Kidney glomerular epithelial cell (primary cell): ENCODE results near the gene LMOD1.
"Not testable (repeated sequence)": the region's sequence is repeated elsewhere in the genome, so short reads cannot be mapped to it uniquely, and the experiment has no call there.

Experiments
- DNase-seq: peaks from one replicate; lab custom pipeline; 2025; lab: John Stamatoyannopoulos, UW

The LMOD1 gene

GRCh38 chr1:201859424-201859823 is 86.9 kb downstream of the LMOD1 start:
- DNase-seq, result no peak

DNA sequence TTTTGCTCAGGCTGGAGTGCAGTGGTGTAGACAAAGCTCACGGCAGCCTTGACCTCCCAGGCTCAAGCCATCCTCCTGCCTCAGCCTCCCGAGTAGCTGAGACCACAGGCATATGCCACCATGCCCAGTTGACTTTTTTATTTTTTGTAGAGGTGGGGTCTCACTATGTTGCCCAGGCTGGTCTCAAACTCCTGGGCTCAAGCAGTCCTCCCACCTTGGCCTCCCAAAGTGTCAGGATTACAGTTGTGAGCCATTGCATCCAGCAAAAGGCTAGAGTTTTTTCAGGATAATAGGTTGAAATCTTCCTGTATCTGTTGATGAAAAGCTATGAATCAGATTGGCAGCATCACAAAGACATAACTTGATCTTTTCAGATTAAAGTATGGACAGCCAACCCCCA is 89.6 kb downstream of the LMOD1 start:
- DNase-seq, result not testable (repeated sequence)

DNA sequence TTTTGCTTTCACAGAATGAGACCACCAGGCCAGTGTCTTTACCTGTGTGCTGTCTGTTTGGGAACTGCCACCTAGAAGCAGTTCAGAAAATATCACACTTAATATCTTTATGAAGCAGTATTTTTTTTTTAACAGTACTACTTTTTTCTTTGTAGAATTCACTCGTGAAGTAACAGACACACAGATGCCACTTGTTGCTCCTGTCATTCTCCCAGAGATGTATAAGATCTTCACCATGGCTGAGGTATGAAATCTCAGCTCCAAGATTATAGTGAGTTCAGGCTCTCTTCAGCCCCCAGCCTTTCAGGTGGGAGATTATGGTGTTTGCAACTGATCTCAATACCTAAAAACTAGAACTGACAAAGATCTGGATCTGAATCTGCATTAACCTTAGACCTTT is 94.4 kb downstream of the LMOD1 start:
- no peak for DNase-seq

DNA sequence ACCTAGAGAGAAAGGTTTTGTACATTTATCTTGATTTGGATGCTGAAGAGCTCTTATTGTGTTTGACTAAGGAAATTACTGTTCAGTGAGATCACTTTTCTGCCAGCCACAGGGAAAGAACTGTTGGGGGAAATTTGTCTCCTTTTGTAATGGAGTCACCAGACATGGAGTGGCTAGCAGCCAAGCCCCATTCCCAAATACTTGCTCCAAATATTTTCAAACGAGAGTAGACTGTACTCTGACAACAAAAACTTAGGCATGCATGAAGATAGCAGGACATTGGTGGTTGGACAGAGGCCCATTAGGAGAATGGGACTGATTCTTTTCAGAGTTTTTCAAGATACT is 96.3 kb downstream of the LMOD1 start:
- peak; percentile 72 for DNase-seq

- DNase-seq, result no peak
Observed at GRCh38 chr1:201849372-201850052, 96.8 kb downstream of the LMOD1 start.

- DNase-seq, result no peak
Observed at GRCh38 chr1:201848230-201848629, 98.1 kb downstream of the LMOD1 start.

GRCh38 chr1:201847150-201847549 is 99.2 kb downstream of the LMOD1 start:
- DNase-seq, result no peak
